ENCODE data around the gene PREB. TPM values are rescaled to one million over a fixed set of nuclear protein-coding genes. Genes with fewer than 3 reads are reported as not detected.

PREB gene
- total RNA-seq, 4 donors from 2014 or later = 66.5 to 106 (median 69.4) TPM

- DNase-seq = no peak
- Histone ChIP-seq H3K4me3 (no peak overlapping the region), H3K4me1 (no peaks in the 10 kb centered on the region), H3K27me3 (no peaks in the 10 kb centered on the region), H3K27ac (no peak overlapping the region), H3K9me3 (no peaks in the 10 kb centered on the region), H3K36me3 (no peaks in the 10 kb centered on the region)
- no peak for TF ChIP-seq CTCF (IDR thresholded peaks at IDR 0.05)
- no peak for TF ChIP-seq POLR2A (IDR thresholded peaks at IDR 0.05)
Observed at GRCh38 chr2:27109083-27109482, 25.4 kb downstream of the PREB start.

- Histone ChIP-seq H3K36me3 (no peaks in the 10 kb centered on the region), H3K4me3 (no peak overlapping the region), H3K4me1 (no peaks in the 10 kb centered on the region), H3K27me3 (no peaks in the 10 kb centered on the region), H3K27ac (no peak overlapping the region), H3K9me3 (no peaks in the 10 kb centered on the region)
- DNase-seq = no peak
- TF ChIP-seq CTCF (IDR thresholded peaks at IDR 0.05) (no peak), POLR2A (IDR thresholded peaks at IDR 0.05) (no peak)
Observed at GRCh38 chr2:27108221-27108620, 26.2 kb downstream of the PREB start.

GRCh38 chr2:27105981-27106380, 28.5 kb downstream of the PREB start:
- Histone ChIP-seq H3K27ac (no peak overlapping the region), H3K36me3 (no peaks in the 10 kb centered on the region), H3K4me1 (no peaks in the 10 kb centered on the region), H3K27me3 (no peaks in the 10 kb centered on the region), H3K9me3 (no peaks in the 10 kb centered on the region), H3K4me3 (no peak overlapping the region)
- no peak for DNase-seq
- TF ChIP-seq POLR2A (IDR thresholded peaks at IDR 0.05) (no peak), CTCF (IDR thresholded peaks at IDR 0.05) (no peak)

GRCh38 chr2:27102329-27102728, 32.1 kb downstream of the PREB start:
- Histone ChIP-seq H3K27ac (no peak overlapping the region), H3K36me3 (peaks cover 0 to 30% (median 0%) of the 10 kb centered on the region in 3 donors), H3K9me3 (no peaks in the 10 kb centered on the region), H3K4me3 (no peak overlapping the region), H3K27me3 (no peaks in the 10 kb centered on the region), H3K4me1 (no peaks in the 10 kb centered on the region)
- TF ChIP-seq POLR2A (IDR thresholded peaks at IDR 0.05) (no peak), CTCF (IDR thresholded peaks at IDR 0.05) (no peak)
- no peak for DNase-seq

- Histone ChIP-seq H3K4me1 (peaks cover 0 to 15% (median 2%) of the 10 kb centered on the region in 4 donors), H3K4me3 (no peak overlapping the region), H3K27ac (no peak overlapping the region), H3K36me3 (peaks cover 0 to 37% (median 0%) of the 10 kb centered on the region in 3 donors), H3K9me3 (no peaks in the 10 kb centered on the region), H3K27me3 (no peaks in the 10 kb centered on the region)
- no peak for TF ChIP-seq CTCF (IDR thresholded peaks at IDR 0.05)
- no peak for TF ChIP-seq POLR2A (IDR thresholded peaks at IDR 0.05)
- DNase-seq = no peak
Observed at GRCh38 chr2:27100036-27100435, 34.4 kb downstream of the PREB start.
